Colonic mucosa (tissue), 4 donors: ENCODE data around the gene NDST3. TPM values are rescaled to one million over a fixed set of nuclear protein-coding genes. Genes with fewer than 3 reads are reported as not detected.

Experiments used
- DNase-seq: peaks from one replicate; pipeline ENCODE4 v3.0.0-alpha.2; 2020
- H3K27ac ChIP-seq: fragments of 200-600 bp; one replicate; pipeline ENCODE4 v1.8.0; 2021
- H3K27me3 ChIP-seq: fragments of 200-600 bp; one replicate; pipeline ENCODE4 v1.8.0; 2021
- H3K36me3 ChIP-seq: fragments of 200-600 bp; one replicate; pipeline ENCODE4 v1.8.0; 2021
- H3K4me1 ChIP-seq: fragments of 200-600 bp; one replicate; pipeline ENCODE4 v1.8.0; 2021; ENCODE audit warnings: mild to moderate bottlenecking
- H3K4me3 ChIP-seq: fragments of 200-600 bp; one replicate; pipeline ENCODE4 v1.8.0; 2021
- H3K9ac ChIP-seq, 2 donors: one replicate each; pipeline ENCODE4 v1.7.0; 2013; ENCODE audit warnings: control low read depth in 2 of 2, low read depth in 2 of 2, low read length in 2 of 2
- H3K9me3 ChIP-seq: fragments of 200-600 bp; one replicate; pipeline ENCODE4 v1.8.0; 2021
- intact Hi-C: fragments of 100-400 bp; cut with DNase I; formaldehyde crosslinking; loops from one replicate; pipeline ENCODE4 v1.14.1; 2022
- total RNA-seq, 2 donors: library from RNA; stranded (reverse); fragmentation: NEBNext Ultra II Directional in 1 of 2; extraction: Animal tissue kit (Norgen Biotek cat#: 25700) in 1 of 2; gene quantifications; one replicate each; pipeline ENCODE4 v1.2.1, GENCODE V29; 2021
- TF ChIP-seq, protein P1 (sequence below): fragments of 200-600 bp; IDR thresholded peaks from one replicate; pipeline ENCODE4 v1.8.0; 2022; ENCODE audit warnings: antibody characterized with exemption, mild to moderate bottlenecking
- donor health status: healthy.
- donor health status: DM: no; HTN: no; CAD: no.
- donor health status: DM: no; HTN: no; CAD: no.

The NDST3 gene
- total RNA-seq, 2 donors from 2014 or later, result not detected

DNA sequence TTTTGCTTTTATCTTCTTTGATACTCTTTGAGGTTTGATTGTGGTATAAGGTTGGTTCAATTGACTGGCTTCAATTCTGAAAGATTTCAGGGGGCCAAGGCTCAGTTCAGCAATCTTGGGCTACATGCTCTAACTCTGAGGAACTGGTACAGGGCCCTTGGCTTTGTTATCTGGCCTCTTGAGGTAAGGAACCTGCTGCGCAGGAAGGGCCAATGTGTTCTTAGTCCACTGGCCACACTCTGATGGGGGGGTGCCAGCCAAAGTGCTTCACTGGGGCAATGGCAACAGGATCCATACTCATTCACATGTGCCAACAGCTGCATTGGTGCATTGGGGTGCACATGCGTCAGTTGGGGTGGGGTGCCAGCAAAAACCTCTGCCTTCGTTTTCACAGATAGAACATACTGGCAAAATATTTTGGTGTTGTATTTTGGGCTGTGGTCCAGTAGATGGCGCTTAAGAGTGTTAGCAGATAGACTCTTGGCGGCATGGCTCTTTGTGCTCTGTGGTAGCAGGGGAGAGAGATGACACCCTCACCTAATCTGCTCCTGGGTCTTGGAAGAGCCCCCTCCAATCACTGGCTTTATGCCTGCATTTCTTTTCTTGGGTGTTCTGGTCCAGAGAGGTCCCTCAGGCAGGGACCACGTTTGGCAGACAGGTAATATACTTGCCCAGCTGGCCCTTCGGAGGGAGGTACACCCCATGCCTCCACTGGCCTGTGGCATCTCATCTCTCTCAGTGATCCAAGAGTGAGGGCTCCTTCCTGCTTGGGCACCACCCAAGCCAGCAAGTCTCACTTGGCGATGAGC, 42.9 kb downstream of the NDST3 start:
- Histone ChIP-seq H3K27ac (no peak overlapping the region), H3K4me1 (no peaks in the 10 kb centered on the region), H3K9ac (no peak overlapping the region), H3K4me3 (no peak overlapping the region), H3K36me3 (no peaks in the 10 kb centered on the region), H3K27me3 (no peaks in the 10 kb centered on the region), H3K9me3 (no peaks in the 10 kb centered on the region)
- DNase-seq, result peak; percentile 22
- intact Hi-C loops, result loop anchor here (10.0 kb wide), 1 partner anchor 198 kb away; no protein-coding TSS in a partner anchor
- TF ChIP-seq, protein P1, sequence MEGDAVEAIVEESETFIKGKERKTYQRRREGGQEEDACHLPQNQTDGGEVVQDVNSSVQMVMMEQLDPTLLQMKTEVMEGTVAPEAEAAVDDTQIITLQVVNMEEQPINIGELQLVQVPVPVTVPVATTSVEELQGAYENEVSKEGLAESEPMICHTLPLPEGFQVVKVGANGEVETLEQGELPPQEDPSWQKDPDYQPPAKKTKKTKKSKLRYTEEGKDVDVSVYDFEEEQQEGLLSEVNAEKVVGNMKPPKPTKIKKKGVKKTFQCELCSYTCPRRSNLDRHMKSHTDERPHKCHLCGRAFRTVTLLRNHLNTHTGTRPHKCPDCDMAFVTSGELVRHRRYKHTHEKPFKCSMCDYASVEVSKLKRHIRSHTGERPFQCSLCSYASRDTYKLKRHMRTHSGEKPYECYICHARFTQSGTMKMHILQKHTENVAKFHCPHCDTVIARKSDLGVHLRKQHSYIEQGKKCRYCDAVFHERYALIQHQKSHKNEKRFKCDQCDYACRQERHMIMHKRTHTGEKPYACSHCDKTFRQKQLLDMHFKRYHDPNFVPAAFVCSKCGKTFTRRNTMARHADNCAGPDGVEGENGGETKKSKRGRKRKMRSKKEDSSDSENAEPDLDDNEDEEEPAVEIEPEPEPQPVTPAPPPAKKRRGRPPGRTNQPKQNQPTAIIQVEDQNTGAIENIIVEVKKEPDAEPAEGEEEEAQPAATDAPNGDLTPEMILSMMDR, result no peak

GRCh38 chr4:118077767-118078105, 43.5 kb downstream of the NDST3 start:
- H3K9ac ChIP-seq, result no peak overlapping the region
- TF ChIP-seq, protein P1, result no peak
- no peaks in the 10 kb centered on the region for H3K36me3 ChIP-seq
- no peak overlapping the region for H3K4me3 ChIP-seq
- H3K27me3 ChIP-seq, result no peaks in the 10 kb centered on the region
- H3K9me3 ChIP-seq, result no peaks in the 10 kb centered on the region
- intact Hi-C loops, result loop anchor here (10.0 kb wide), 1 partner anchor 197 kb away; no protein-coding TSS in a partner anchor
- no peak overlapping the region for H3K27ac ChIP-seq
- H3K4me1 ChIP-seq, result no peaks in the 10 kb centered on the region
- DNase-seq, result no peak

DNA sequence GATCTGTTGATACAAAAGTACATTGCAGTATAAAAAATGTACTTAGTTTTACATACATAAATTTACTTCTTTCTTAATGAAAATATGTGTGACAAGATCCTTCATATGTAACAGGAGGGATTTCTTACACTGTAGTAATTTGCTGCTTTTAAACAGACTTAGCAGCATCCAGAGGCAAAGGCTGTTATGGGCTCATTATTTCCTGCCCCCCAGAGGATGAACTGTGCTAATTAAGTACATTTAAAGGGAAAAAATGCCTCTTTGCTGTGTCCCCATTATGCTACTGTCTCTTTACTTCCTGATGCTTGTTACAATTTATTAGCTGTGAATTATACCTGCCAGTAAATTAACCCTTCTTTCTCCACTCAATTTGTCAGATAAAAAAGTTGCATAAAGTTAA, 47.1 kb downstream of the NDST3 start:
- no peak for DNase-seq
- H3K4me1 ChIP-seq, result no peaks in the 10 kb centered on the region
- no peak overlapping the region for H3K4me3 ChIP-seq
- intact Hi-C loops, result no loop called here
- H3K27ac ChIP-seq, result no peak overlapping the region
- no peak overlapping the region for H3K9ac ChIP-seq
- H3K36me3 ChIP-seq, result no peaks in the 10 kb centered on the region
- TF ChIP-seq, protein P1, result no peak
- no peaks in the 10 kb centered on the region for H3K27me3 ChIP-seq
- no peaks in the 10 kb centered on the region for H3K9me3 ChIP-seq

DNA sequence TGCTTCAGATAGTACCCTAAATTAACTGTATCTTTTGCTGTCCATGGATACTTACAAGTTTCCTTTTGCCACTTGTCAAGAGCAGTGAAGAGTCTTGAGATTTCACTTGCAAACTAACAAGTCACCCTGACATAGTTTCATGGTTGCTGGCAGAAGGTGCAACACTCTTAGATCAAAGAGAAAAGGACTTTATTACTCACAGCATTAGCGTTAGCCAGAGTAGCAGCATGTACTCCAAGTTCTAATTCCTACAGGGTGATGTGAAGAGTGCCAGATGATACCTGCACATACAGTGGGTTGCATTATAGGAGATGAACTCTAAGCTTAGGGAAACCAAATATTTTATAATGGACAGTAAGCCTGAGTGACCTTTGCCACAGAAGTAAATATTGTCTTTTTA, 47.9 kb downstream of the NDST3 start:
- intact Hi-C loops, result no loop called here
- TF ChIP-seq, protein P1, result no peak
- no peak for DNase-seq
- H3K9ac ChIP-seq, result no peak overlapping the region
- H3K9me3 ChIP-seq, result no peaks in the 10 kb centered on the region
- no peaks in the 10 kb centered on the region for H3K36me3 ChIP-seq
- no peak overlapping the region for H3K27ac ChIP-seq
- H3K4me1 ChIP-seq, result no peaks in the 10 kb centered on the region
- no peaks in the 10 kb centered on the region for H3K27me3 ChIP-seq
- no peak overlapping the region for H3K4me3 ChIP-seq

GRCh38 chr4:118085700-118086099, 51.4 kb downstream of the NDST3 start:
- intact Hi-C loops, result no loop called here

More at GRCh38 chr4:118085700-118086099, 51.4 kb downstream of the NDST3 start:
- H3K27ac ChIP-seq, result no peak overlapping the region
- no peak overlapping the region for H3K4me3 ChIP-seq
- H3K36me3 ChIP-seq, result no peaks in the 10 kb centered on the region
- DNase-seq, result no peak
- no peaks in the 10 kb centered on the region for H3K27me3 ChIP-seq
- H3K9me3 ChIP-seq, result no peaks in the 10 kb centered on the region
- TF ChIP-seq, protein P1, result no peak
- H3K9ac ChIP-seq, result no peak overlapping the region
- no peaks in the 10 kb centered on the region for H3K4me1 ChIP-seq
